NCI-H1092 treated with DMSO at 0.1 percent for 48 hours (cell line): ENCODE measurements around the gene DICER1.

ENCODE experiments used
- DNase-seq: peaks from one replicate; lab custom pipeline; 2025; lab: John Stamatoyannopoulos, UW

Gene DICER1

DNA sequence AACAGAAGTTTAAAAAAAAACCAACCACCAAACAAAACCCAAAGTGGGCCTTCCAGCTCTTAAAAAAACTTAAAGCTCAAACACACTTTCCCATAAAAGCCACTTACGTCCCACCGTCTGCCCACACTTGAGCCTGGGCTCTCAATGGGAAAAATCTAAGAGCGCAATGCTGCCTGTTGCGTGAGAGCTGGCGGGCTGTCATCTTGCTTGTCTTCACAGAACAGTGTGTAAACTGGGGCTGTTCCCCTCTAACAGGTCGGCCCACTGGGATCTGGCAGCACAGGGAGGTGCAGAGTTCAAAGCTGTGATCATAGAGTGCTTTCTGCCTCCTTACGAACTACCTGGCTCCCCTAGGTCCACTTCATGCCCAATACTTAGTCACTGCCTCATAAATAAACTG is 80.0 kb downstream of the DICER1 start:
- DNase-seq, result no peak

DNA sequence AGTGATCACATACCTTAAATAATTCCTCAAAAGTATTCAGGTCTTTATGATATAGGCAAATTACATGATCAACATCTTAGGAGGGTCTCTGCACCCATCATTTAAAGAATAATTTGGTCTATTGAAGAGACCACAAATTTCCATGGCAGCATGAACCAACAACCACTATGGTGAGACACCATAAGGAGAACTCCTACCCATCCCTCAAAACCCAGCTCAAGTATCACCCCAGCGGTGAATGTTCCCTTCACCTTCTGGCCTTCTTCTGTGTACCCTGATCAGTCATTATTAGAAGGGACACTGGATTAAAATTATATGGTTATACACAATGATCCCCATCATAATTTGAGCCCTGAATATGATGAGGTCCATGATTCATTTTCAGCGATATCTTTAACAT is 81.5 kb downstream of the DICER1 start:
- DNase-seq, result no peak

DNA sequence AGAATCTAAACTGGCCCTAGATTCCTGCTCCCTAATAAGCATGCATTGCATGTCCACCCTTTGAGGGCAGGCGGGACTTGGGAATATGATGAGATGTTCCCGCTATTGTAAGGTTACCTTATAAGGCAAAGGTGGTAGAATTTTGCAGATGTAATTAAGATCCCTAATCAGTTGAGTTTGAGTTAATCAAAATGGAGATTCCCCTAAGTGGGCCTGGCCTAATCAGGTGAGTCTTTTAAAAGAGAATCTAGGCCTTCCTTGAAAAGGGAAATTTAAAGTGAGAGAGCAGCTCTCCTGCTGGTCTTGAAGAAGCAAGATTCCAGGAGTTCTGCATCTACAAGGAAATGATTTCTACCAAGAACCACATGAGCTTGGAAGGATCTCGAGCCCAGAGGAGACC is 83.4 kb downstream of the DICER1 start:
- DNase-seq, result no peak

DNA sequence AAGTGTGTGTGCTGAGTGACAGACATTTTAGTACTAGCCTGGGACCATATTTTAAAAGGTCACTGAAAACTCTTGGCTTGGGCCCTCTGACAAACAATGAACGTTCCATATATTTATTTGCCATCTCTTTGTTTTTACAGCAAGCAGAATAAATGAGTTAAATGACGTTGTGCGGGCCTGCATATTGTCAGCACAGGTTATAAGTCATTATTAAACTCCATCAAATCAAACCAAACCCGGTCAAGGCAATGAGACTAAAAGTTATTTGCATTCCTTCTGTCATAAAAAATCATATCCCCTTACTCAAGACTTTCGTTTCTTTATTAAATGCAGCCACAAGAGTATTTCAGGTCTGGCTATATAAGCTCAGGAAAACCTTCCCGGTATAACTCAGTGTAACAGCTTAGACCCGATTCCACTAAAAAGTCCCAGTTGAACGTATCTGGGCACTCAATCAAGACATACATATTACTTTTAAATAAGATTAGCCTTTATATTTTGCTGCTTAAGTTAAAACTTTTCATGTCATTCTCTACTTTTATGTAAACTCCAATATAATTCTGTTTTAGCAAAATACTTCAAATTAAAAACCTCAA is 84.9 kb downstream of the DICER1 start:
- DNase-seq, result no peak

DNA sequence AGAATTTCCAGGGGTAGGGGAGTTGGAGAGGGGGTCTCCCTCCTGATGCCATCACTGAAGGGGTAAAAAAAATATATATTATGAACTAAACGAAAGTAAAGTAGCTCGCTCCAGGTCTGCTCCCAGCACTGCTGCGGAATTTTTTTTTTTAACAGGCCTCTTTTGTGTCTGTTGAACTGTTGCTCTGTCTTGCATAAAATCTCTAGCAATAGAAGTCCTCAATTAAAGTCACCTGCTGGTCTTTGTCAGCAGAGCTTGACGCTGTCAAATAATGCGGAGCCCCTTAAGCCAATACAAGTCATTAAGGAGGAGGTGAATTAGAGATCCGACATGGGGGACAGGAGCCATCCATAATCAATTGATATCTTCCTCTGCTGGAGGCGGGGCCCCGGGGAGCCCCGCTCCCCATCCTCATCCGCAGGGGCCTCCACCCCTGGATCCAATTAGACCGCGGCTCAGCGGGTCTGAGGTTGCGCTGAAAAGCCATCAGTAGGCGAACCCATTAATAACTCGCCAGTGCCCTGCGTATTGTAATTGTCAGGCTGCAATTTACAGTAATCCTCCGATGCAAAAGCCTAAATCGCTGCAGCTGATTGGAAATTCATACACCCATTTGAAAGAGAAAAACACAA is 85.6 kb downstream of the DICER1 start:
- DNase-seq, result no peak

DNA sequence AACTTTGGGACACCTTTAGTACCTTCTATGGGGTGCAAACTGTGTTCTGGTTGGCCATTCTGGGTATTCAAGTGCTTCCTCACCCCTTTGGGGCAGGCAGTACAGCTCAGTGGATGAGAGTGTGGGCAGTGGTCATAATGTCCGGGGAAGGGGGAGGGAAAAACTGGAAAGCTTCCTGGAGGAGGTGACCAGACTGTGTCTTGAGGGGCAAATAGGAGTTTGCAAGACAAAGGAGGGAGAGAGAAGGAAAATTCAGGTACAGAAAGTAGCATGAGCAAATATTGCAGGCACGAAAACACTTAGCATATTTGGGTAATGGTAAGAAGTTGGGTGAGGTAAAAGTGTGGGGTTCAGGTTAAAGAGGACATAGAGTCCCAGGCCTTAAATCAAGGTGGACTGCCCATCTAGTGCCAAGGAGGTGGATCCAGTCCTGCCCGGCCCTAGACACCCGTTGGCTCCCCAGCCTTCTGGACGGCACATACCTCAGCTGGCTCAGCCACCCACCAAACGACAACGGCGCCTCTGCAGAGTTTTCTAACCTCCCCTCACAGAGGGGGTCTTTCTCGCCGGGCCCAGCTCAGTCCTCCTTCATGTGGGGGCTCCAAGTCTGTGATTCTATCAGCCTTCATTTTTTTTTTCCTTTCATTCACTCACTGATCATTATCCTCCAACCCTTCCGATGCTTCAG is 86.4 kb downstream of the DICER1 start:
- DNase-seq, result no peak

DNA sequence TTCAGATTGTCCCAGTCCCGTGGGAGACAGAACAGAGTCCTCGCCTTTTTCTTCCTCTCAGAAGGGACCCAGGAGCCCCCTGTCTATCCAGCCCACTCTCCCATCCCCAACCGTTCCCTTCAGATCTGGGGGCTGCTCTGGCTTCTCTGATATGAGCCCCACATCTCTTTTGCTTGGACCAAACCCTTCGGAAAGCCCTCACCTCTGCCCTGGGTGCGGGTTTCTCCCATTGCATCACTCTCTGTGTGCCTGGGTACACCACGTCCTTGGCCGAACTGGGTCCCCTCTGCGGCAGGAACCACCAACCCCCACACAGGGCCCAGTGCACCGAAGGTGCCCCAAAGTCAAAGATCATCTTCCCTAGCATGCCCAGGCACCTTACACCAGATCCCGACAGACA is 87.8 kb downstream of the DICER1 start:
- no peak for DNase-seq

DNA sequence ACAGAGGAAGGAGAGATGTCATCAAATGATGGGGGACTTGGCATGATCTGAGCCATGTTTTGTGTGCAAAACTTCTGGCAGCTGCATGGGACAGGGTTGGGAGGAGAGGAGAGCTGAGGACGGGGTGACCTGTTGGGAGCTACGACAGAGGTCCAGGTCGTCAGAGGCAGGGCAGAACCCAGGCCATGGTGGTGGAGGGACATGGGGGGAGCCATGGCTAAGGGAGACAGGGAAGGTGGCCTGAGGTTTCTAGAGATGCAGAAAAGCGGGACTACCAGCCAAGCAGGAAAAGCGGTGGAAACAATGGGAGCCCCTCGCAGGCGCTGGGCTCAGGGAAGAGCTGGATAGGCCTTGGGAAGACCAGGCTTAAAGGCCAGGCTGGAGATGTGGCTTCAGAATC is 88.3 kb downstream of the DICER1 start:
- no peak for DNase-seq

DNA sequence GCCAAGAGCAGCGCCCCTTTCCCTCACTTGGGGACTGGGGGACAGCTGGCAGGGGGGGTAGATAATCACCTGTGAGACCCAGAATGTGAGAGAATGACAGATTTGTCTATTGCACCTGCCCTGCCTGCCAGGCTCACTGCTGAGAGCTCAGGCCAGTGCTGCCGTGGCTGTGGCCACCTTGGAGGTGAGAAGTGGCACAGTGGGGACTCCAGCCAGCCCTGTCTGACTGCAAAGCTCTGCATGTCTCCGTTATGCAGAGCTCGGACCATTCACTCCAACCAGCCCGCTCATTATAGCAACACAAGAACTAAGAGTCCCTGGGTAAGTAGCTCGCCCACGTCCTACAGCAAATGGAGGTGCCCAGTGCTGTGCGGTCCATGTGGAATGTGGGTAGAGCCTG is 88.8 kb downstream of the DICER1 start:
- DNase-seq, result no peak

DNA sequence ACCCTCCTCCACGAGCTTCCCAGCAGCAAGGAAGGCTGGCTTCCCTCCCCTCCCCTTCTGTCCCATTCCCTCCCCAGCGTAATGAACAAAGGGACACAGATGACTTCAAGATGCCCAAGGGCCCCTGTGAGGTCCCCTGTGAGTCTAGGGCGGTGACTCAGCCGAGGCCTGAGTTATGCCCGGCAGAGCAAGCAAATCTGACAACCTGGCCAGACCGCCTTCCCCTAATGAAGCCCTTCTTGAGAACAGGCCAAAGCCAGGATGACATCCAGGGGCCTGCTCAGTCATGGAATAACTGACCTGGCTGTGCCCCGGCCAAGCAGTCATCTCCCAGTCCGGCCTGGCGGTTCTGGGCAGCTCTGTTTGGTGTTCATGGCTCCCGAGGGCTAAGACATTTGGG is 89.2 kb downstream of the DICER1 start:
- DNase-seq, result no peak

DNA sequence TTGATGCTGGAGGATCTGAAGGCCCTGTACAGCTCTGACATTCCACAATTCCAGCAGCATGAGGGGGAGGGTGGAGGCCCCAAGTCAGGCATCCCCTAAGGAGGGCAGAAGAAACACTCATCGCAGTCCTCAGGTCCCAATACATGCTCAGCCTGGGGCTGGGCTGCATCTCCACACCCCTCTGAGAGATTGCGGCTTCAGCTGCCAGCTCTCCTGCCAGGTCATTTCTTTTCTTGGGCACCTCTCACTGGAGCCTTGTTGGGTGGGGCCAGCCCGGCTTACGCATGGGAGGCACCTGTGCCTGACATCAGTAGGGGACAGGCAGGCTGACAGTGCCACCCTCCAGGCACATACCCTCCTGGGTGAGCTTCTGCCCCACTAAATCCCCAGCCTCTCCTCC is 89.8 kb downstream of the DICER1 start:
- no peak for DNase-seq

DNA sequence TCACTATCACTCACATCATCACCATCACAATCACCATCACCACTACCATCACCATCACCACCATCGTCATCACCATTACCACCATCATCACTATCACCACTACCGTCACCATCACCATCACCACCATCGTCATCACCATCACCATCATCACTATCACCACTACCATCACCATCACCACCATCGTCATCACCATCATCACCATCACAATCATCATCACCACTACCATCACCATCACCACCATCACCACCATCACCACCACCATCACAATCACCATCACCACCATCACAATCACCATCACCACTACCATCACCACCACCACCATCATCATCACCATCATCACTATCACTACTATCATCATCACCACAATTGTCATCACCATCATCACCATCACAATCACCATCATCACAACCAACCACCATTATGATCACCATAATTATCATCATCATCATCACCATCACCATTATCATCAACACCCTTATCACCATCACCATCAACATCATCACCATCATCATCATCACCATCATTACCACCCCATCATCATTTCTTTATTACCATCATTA is 90.8 kb downstream of the DICER1 start:
- DNase-seq, result no peak

DNA sequence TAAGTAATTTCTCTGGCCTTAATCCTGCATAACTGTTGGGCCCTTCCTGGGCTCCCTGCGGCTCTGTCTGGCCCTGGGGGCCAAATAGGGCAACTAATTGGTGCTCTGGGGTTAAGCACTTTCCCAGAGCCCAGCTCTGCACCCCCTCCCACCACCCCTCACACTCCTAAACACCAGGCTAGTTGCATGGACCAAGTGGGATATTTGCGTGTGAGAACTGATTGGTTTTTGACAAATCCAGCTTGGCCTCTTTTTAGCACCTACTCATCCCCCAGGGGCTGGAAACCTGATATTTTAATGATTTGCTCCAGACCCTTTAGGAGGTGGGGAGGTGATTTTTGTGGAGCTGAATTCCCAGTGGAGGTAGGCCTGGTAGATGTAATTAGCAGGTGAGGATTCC is 91.9 kb downstream of the DICER1 start:
- no peak for DNase-seq

DNA sequence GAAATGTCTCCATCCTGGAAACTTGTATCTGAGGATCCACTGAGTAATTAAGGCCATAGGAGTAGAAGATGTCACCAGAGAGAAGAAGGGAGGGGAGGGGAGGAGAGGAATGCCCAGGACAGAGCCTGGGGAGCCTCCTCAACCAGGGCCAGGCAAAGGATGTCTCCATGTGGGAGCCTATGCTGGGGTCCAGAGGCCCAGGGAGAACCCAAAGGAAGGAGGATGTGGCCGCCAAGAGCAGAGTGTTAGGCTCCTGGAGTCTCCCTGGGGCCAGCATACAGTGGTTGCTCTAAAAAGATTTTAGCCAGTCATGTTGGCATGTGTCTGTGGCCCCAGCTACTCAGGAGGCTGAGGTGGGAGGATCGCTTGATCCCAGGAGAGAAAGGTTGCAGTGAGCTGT is 92.6 kb downstream of the DICER1 start:
- no peak for DNase-seq

DNA sequence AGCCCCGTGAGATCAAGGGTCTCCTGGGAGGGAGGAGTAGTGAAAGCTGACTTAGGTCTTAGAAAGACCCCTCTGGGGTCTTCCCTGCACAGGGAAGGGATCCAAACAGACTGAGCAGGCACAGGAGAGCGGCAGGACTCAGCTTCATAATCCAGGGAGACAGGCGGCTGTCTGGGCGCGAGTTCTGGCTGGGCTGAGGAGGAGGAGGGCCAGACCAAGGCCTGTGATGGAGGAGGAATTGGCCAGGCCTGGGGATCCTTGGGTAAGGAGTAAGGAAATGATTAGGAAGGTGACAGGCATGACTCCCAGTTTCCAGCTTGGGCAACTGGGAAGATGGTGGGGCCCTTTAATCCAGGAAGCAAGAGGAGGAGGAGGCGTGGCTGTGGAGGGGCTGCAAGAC is 93.1 kb downstream of the DICER1 start:
- DNase-seq, result no peak

DNA sequence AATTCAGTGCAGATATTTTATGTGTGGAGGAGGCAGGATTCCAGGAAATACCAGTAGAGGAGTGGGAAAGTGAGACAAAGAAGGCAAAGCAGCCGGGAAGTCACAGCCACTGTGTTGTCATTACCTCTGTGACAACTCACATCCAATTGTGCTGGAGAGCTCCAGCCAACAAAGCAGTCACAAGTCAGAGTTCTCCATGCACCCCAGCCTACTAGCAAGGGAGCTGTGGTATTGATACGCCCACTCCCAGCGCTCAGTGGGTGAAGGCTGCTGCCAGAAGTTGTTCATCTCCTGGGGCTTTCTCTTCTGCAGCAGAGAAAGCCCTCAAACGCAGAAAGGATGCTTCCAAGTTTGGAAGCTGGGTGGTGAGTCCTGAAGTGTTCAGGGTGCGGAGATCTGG is 93.9 kb downstream of the DICER1 start:
- DNase-seq, result no peak

DNA sequence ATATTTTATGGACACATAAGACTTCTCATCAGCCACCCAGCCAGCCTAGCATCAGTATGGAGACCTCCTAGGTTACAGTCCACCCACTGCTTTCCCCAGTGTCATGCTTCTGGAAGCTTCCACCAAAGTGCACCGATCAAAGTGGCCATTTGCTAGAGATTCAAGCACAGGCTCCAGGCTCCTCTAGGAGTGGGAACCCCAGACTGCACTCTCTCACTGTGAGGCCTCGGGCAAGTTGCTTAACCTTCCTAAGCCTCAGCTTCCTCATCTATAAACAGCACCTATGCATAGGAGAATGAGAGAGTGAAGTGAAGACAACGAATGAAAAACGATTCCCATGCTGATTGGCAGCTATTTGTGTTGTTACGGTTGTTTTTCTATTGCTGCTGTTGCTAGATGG is 94.4 kb downstream of the DICER1 start:
- no peak for DNase-seq

DNA sequence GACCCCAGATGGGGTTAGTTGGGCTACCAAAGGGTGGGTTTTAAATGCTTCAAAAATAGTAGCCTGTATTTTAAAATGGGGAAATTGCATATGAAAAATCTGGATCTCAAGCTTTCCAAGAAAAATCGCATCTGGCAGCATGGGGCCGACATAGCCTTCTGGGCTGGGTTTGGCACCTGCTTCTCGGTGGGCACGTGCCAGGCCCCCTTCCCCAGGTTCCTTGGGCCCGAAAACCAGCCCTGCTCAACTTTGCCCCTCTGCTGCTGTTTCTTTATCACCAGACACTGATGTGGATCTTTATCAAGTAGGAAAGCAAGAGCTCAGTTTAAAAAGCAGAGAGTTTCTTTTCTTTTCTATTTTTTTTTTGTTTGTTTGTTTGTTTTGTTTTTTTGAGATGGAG is 95.1 kb downstream of the DICER1 start:
- DNase-seq, result no peak

DNA sequence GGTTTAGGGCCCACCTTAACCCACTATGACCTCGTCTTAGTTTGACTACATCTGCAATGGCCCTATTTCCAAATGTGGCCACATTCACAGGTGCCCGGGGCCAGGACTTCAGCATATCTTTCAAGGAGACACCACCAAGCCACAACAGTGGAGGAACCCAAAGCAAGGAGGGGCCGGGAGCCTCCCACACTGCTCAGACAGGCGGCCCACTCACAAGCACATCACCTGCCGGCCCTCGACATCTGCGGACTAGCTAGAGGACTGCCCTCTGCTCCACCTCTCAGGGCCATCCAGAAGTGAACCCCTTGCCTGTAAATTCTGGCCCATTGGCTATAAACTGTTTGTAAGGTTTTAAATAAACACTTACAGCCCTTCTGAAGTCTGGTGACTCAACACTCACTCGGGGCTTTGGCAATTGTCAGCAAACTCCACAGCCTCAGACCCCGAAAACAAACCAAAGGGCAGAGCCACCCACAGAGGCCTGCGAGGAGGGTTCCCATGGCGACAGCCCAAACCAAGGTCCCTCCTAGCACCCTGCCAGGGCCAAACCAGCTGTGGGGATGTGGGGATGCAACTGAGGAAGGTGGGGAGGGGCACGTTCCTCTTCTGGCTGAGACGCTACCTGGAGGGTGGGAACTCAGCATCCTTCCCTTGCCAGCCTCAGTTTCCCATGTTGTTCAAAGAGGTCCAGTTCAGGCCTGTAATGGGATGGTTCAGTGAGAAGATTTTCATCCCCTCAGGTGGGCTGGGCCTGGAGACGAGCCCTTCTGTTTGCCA is 95.8 kb downstream of the DICER1 start:
- no peak for DNase-seq

DNA sequence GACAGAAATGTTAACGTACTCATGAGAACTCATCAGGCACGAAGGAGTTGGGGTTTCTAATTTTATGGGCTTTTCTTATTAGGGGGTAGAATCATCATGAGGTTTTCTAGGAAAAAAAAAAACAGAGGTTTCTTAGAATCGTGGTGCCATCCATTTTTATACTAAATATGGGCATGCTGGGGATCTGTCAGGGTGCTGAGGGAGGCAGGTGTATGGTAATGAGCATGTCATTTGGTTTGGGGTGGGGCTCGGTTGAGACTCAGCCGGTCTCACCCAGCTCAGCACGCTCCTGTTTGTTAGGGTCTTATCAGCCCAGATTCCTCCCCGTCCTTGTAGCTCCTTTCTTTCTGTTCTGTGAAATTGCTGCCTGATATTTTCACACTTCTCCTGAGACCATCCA is 98.2 kb downstream of the DICER1 start:
- DNase-seq, result no peak

DNA sequence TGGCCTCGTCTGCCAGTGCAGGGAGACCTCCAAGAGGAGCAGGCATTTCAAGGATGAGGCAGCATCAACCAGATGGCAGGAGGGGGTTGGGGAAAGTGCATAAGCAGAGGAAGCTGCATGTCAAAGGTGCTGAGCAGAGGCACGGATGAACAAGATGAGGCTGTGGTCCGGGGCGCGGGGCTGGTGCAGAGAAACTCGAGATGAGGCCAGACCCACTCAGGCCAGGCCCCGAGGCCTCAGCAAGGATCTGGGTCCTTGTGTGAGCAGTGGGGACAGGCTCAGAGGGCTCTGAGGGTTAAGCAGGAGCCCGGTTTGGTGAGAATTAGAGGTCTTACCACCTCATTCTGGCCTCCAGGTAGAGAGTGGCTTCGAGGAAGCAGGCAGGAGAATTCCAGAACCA is 98.8 kb downstream of the DICER1 start:
- no peak for DNase-seq

DNA sequence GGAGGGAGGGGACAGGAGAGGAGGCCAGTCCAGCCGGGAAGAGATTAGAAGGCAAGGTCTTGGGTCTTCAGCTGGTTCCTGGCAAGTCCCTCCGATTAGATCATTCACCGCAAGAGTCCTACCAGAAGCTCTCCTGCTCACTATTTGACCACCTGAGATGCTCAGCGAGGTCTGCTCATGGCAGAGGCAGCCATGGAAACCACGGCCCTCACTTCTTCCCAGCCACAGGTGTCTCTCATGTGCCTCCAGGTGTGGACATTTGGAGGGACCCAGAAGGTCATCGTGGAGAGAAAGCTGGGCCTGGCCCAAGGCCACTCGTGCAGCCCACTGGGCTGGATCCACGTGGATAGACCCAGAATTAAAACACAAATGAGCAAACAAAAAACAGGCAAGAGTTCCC is 99.5 kb downstream of the DICER1 start:
- DNase-seq, result no peak

DNA sequence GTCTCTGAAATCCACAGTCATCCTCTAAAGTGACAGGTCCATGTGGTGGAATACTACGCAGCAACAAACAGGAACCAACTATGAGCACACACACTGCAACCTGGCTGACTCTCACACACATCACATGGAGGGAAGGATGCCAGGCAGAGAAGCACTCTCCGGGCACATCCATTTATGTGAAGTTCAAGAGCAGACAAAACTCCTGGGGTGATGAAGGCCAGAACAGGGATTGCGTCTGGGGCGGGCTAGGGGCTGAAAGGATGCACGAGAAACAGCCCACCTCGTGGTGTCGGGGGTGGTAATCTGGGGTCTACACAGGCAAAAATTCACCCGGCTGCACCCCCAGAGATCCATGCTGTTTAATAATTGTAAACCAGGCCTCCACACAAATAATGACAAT is 100.2 kb downstream of the DICER1 start:
- no peak for DNase-seq
